Activated CD8-positive, alpha-beta memory T cell treated with anti-CD3 and anti-CD28 coated beads for 48 hours (primary cell): Measurements from ENCODE around the gene TNFAIP2.

Experiments used
- DNase-seq, 3 experiments: peaks; one replicate each; pipeline ENCODE4 v3.0.0-alpha.2; 2020; ENCODE audit warnings: low read depth in 2 of 3, low spot score in 2 of 3

TNFAIP2 gene

DNA sequence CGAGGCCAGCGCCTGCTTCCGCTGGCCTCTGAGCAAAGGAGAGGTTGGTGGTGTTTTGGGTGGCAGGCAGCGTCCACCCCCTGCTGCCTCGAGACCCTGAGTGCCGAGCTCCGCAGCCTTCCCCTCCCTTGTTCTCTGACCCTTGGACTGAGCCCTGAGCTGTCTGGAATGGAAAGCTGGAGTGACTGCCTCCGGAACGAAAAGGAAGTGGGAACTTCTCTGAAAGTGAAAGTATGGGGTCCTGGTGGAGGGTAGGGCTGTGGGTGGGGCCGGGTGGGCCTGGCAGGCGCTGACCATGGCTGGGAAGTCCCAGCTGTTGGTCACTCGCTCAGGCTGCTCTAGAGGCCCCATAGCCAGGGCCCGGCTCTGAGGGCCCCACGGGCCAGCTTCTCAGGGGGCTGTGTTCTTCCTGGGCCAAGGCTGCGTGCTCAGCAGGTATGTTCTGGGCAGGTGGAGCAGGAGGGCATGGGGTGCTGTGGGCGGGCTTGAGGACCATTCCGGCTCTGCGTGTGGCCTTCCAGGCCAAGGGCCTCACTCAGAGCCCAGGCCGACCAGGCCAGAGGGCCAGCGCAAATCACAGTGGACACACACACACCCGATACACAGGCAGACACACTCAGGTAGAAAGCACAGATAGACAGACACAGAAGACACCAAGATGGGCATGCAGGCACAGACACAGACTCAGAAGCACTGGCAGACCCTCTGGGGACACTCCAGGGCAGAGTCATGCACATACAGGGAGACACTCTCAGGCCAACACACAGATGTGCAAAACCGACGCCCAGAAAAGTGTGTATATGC lies 28.7 kb upstream of the TNFAIP2 start, which contains the start of gene EXOC3L4:
Gene EXOC3L4 (plus strand): TSS at position 320 of the 804 bp plus-strand sequence. CDS start 5,495 bp downstream, outside the sequence.
- no peak for DNase-seq

- DNase-seq: no peak
Measured at GRCh38 chr14:103095210-103095778, 28.0 kb upstream of the TNFAIP2 start.

- DNase-seq: no peak
Measured at GRCh38 chr14:103096387-103096786, 26.9 kb upstream of the TNFAIP2 start.

DNA sequence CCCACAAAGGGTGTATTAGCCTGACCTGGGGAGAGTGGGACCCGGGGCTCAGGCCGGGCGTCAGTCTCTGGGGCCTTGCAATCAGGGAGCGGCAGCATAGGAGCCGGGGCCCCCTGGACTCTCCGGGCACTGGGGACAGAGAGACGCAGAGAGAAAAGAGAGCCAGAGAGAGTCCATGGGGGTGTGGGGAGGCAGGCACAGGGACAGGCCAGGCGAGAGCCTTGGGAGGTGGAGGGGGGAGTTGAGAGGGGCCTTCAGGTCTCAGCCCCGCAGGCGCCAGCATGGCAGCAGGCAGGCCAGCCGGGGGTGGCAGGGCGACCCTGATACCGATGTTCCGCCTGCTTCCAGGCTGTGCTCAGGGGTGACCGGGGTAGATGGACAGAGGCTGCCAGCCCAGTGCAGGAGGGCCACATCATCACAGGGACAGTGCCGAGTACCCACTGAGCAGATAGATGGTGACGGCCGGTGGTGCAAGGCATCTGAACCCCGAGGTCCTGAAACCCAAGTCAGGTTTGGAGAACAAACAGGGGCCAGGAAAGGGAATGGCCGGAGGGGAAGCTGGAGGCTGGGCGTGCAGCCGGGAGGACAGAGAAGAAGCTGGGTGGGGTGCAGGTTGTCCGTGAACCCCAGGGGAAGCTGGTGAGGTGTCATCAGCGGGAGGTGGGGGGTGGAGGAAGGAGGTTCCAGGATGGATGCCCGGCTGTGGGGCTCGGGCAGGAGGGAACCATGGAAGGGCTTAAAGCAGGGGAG lies 25.8 kb upstream of the TNFAIP2 start:
- no peak for DNase-seq

DNA sequence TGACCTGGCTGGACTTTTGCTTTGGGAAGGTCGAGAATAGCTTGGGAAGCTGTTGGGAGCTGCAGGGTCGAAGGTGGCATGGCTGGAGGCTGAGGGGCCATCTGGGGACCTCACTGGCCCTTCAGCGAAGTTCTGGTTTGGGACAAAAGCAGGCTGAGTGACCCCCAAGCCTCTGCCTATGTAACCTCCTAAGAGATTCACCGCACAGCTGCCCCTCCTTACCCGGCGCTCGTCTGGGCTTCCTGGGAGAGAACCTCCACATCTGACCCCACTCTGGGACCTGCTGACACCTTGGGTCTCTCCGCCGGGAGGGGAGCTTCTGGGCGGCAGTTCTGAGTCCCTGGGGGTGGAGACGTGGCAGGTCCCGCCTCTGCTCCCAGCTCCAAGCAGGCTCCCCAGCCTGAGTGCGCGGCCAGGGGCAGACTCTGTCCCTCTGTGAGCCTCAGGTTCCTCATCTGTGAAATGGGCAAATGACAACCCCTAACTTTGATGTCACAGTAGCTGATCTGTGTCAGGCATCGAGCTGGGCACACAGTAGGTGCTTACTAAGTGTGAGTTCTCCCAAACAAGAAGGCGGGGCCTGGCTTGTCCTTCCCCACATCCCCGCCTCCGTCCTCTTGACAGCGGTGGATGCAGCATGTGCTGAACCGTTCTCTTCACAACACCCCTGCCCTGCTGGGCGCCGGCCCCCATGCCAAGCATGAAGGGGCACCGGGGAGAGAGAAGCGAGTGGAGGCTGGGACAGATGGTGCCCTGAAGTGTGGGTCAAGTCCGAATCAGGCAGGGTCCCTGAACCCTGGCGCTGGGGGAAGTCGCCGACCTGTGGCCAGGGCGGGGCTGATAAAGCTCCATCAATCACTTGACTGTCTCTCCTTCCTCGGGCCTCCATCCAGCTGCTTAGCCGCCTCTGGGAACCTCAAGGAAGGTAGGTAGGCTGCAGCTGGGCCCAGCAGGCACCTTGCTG lies 25.0 kb upstream of the TNFAIP2 start:
- no peak for DNase-seq

- no peak for DNase-seq
Measured at GRCh38 chr14:103099081-103099732, 24.1 kb upstream of the TNFAIP2 start.

DNA sequence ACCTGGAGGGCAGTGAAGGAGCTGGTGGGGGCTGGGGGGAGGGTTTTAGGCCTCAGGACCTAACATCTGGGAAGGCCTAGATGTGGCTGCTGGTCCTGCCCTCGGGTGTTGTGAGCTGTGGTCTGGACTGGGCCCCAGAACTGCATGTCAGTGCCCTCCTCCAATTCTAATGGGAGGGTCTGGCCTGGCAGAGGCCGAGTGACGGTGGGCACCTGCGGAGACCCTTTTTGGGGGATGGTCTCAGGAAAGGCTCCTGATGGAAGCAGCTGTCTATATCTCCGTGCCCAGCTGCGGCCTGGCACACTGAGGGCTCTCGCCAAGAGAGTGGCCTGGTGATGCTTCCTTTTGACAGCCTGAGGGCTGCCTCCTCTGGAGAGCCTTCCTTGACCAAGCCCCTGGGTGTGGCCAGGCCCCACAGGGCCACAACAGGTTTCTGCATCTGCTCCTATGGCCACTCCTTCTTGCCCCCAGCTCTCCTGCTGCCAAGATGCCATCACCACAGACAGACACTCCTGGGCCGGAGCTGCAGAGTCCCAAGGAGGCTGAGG lies 23.5 kb upstream of the TNFAIP2 start:
- DNase-seq: no peak

GRCh38 chr14:103100281-103101121 lies 22.8 kb upstream of the TNFAIP2 start:
- no peak for DNase-seq

DNA sequence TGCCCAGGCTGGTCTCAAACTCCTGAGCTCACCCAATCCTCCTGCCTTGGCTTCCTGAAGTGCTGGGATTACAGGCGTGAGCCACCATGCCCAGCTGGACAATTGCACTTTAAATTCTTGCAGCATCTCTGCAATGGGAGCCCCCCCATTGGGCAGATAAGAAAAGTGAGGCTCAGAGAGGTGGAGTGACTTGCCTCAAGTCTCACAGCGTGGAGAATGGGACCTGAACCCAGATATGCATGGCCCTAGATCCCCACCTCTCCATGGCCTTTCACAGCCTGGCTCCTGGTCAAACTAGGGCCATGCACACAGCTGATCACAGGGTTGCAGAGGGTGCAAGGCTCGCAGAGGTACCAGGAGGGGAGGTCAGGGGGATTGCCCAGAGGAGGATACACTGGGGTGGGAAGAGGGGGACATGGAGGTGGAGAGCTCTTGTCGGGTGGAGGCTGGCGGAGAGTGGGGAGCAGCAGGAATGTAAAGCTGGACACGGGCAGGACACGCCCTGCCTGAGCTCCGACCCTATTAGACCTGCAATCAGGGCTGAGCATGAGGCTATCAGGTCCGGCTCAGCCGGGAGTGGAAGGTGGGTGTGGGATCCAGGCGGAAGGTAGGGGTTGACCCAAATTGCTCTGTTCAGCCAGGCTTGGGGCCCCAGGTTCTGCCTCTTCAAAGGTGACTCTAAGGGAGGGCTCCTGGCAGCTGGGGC lies 21.9 kb upstream of the TNFAIP2 start:
- no peak for DNase-seq

- no peak for DNase-seq
Measured at GRCh38 chr14:103101963-103102688, 21.1 kb upstream of the TNFAIP2 start.

GRCh38 chr14:103102689-103103260 lies 20.5 kb upstream of the TNFAIP2 start:
- DNase-seq: no peak

GRCh38 chr14:103103461-103104388 lies 19.5 kb upstream of the TNFAIP2 start:
- DNase-seq: no peak

GRCh38 chr14:103104389-103104653 lies 18.9 kb upstream of the TNFAIP2 start:
- no peak for DNase-seq

- peak; percentile 40 to 74 (median 65) for DNase-seq
Measured at GRCh38 chr14:103104654-103105452, 18.4 kb upstream of the TNFAIP2 start.

DNA sequence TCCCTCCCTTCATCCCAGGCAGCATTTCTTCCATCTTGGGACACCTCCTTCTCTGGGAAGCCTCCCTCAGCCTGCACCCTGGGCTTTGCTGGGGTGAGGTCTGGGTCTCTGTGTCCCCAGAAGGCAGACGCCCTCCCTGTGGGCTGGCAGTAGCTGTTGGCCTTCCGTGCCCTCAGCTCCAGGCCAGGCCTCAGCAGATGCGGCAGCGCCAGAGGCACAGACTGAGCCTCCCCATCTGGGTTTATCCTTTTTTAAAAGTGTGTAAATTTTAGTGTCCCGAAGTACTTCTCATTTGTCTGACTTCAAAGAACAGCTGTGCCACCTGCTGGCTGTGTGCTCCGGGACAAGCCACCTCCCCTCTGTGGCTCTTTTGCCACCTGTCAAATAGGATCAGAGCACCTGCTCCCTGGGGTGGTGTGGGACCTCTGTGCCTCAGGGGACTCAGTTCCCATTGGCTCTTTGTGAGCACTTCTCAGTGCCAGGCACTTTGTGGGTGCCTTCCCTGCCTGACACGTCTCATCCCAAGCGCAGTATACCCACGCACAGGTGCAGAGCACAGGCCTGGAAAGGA lies 17.6 kb upstream of the TNFAIP2 start:
- DNase-seq: no peak
